ENCODE results near the gene CMTM7.

CMTM7 gene

GRCh38 chr3:32492684-32493436 lies 101.2 kb downstream of the CMTM7 start:
- H4K20me1 ChIP-seq (ENCODE audit: control insufficient read depth, insufficient read depth, low read depth, low read length), result peaks cover 4% of the 10 kb centered on the region; the same call in 1 of the 2 replicates
- TF ChIP-seq EZH2phosphoT487 (IDR thresholded peaks at IDR 0.05; ENCODE audit: borderline replicate concordance, low read length) (no peak), CTCF (IDR thresholded peaks at IDR 0.05; ENCODE audit: low read depth, low read length, poor library complexity, severe bottlenecking) (no peak)

GRCh38 chr3:32493437-32494414 lies 102.1 kb downstream of the CMTM7 start:
- TF ChIP-seq EZH2phosphoT487 (IDR thresholded peaks at IDR 0.05; ENCODE audit: borderline replicate concordance, low read length) (no peak), CTCF (IDR thresholded peaks at IDR 0.05; ENCODE audit: low read depth, low read length, poor library complexity, severe bottlenecking) (no peak)
- no peaks in the 10 kb centered on the region for H3F3A ChIP-seq (ENCODE audit: control insufficient read depth, insufficient read depth)
- no peak overlapping the region for H3K4me3 ChIP-seq (ENCODE audit: low read length)
- H3K9me3 ChIP-seq (ENCODE audit: control insufficient read depth, insufficient read depth, low read length), result no peaks in the 10 kb centered on the region
- H4K20me1 ChIP-seq (ENCODE audit: control insufficient read depth, insufficient read depth, low read depth, low read length), result peaks cover 4% of the 10 kb centered on the region; the same call in 1 of the 2 replicates
- no peak overlapping the region for H3K27ac ChIP-seq (ENCODE audit: low read depth, low read length)
- no peaks in the 10 kb centered on the region for H3K27me3 ChIP-seq (ENCODE audit: control insufficient read depth, low read length)
- no peak overlapping the region for H3K4me2 ChIP-seq (ENCODE audit: low read length)
- peaks cover 49% of the 10 kb centered on the region for H3K79me2 ChIP-seq (ENCODE audit: control insufficient read depth, low read length)
- no peaks in the 10 kb centered on the region for H3K9me2 ChIP-seq (replicated peaks; ENCODE audit: control insufficient read depth, low read length)
- H3K36me3 ChIP-seq (ENCODE audit: control insufficient read depth, low read length), result peaks cover 17% of the 10 kb centered on the region
- peaks cover 24% of the 10 kb centered on the region for H3K4me1 ChIP-seq (ENCODE audit: control insufficient read depth, low read length)

More at GRCh38 chr3:32492684-32493436, 101.2 kb downstream of the CMTM7 start:
- Histone ChIP-seq H3K4me2 (ENCODE audit: low read length) (no peak overlapping the region), H3K27me3 (ENCODE audit: control insufficient read depth, low read length) (no peaks in the 10 kb centered on the region), H3K36me3 (ENCODE audit: control insufficient read depth, low read length) (peaks cover 22% of the 10 kb centered on the region), H3K9me3 (ENCODE audit: control insufficient read depth, insufficient read depth, low read length) (no peaks in the 10 kb centered on the region), H3K79me2 (ENCODE audit: control insufficient read depth, low read length) (peaks cover 46% of the 10 kb centered on the region), H3K9me2 (replicated peaks; ENCODE audit: control insufficient read depth, low read length) (no peaks in the 10 kb centered on the region), H3F3A (ENCODE audit: control insufficient read depth, insufficient read depth) (no peaks in the 10 kb centered on the region), H3K27ac (ENCODE audit: low read depth, low read length) (no peak overlapping the region), H3K4me1 (ENCODE audit: control insufficient read depth, low read length) (peaks cover 16% of the 10 kb centered on the region), H3K4me3 (ENCODE audit: low read length) (no peak overlapping the region)

GRCh38 chr3:32495085-32495484 lies 103.4 kb downstream of the CMTM7 start:
- H3K4me1 ChIP-seq (ENCODE audit: control insufficient read depth, low read length), result peaks cover 38% of the 10 kb centered on the region
- H4K20me1 ChIP-seq (ENCODE audit: control insufficient read depth, insufficient read depth, low read depth, low read length), result peaks cover 4% of the 10 kb centered on the region; the same call in 1 of the 2 replicates
- TF ChIP-seq EZH2phosphoT487 (IDR thresholded peaks at IDR 0.05; ENCODE audit: borderline replicate concordance, low read length) (no peak), CTCF (IDR thresholded peaks at IDR 0.05; ENCODE audit: low read depth, low read length, poor library complexity, severe bottlenecking) (no peak)
- no peaks in the 10 kb centered on the region for H3K9me2 ChIP-seq (replicated peaks; ENCODE audit: control insufficient read depth, low read length)
- no peak overlapping the region for H3K4me3 ChIP-seq (ENCODE audit: low read length)
- H3K4me2 ChIP-seq (ENCODE audit: low read length), result peak overlapping the region; percentile 32; the same call in 1 of the 2 replicates
- H3K79me2 ChIP-seq (ENCODE audit: control insufficient read depth, low read length), result peaks cover 61% of the 10 kb centered on the region
- H3F3A ChIP-seq (ENCODE audit: control insufficient read depth, insufficient read depth), result peaks cover 6% of the 10 kb centered on the region; the same call in 1 of the 2 replicates
- H3K9me3 ChIP-seq (ENCODE audit: control insufficient read depth, insufficient read depth, low read length), result no peaks in the 10 kb centered on the region
- H3K27ac ChIP-seq (ENCODE audit: low read depth, low read length), result no peak overlapping the region
- peaks cover 15% of the 10 kb centered on the region for H3K36me3 ChIP-seq (ENCODE audit: control insufficient read depth, low read length)
- H3K27me3 ChIP-seq (ENCODE audit: control insufficient read depth, low read length), result no peaks in the 10 kb centered on the region

Data from DOHH2 (cell line).